ENCODE measurements around the gene NPHP4.

NPHP4 gene

GRCh38 chr1:6014130-6014999 is 22.1 kb upstream of the NPHP4 start:
- Mint-ChIP-seq H3K27me3 (no peaks in the 10 kb centered on the region), H3K27ac (no peak overlapping the region), H3K4me1 (peaks cover 14 to 23% of the 10 kb centered on the region in 2 donors), H3K9me3 (no peaks in the 10 kb centered on the region), H3K4me3 (no peak overlapping the region), H3K36me3 (peaks cover 14 to 31% of the 10 kb centered on the region in 2 donors)
- no peak for DNase-seq
- ATAC-seq (replicated peaks) = no peak

DNA sequence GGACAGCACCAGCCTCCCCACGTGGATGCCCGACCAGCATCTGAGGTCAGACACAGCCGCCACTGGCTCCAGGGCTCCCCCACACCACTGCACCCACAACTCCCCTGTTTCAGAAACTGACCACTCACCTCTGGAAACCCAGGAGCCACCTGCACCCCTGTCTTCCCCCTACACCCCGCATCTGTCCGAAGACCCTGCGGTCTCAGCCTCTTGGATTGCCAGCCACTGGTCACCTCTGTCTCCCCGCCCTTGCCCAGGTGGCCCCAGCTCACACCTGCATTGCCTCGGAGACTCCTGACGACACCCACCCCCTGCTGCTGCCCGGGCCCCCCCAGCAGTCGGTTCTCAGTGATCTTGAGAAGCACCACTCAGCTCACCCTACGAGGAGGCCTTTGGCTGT is 21.3 kb upstream of the NPHP4 start:
- peaks cover 14 to 23% of the 10 kb centered on the region in 2 donors for H3K4me1 Mint-ChIP-seq
- peak overlapping the region; percentile 81 for H3K27ac Mint-ChIP-seq
- no peak for ATAC-seq (replicated peaks)

GRCh38 chr1:6012529-6013318 is 20.5 kb upstream of the NPHP4 start:
- H3K27ac Mint-ChIP-seq = peak overlapping the region; percentile 28
- H3K9me3 Mint-ChIP-seq = no peaks in the 10 kb centered on the region
- DNase-seq (peak; percentile 11), ATAC-seq (replicated peaks) (peak; percentile 73 to 76)
- H3K4me3 Mint-ChIP-seq = no peak overlapping the region
- peaks cover 15 to 31% of the 10 kb centered on the region in 2 donors for H3K36me3 Mint-ChIP-seq
- H3K27me3 Mint-ChIP-seq = no peaks in the 10 kb centered on the region
- H3K4me1 Mint-ChIP-seq = peaks cover 14 to 23% of the 10 kb centered on the region in 2 donors

More for the DNA sequence above, 21.3 kb upstream of the NPHP4 start:
- H3K36me3 Mint-ChIP-seq = peaks cover 15 to 31% of the 10 kb centered on the region in 2 donors
- no peak overlapping the region for H3K4me3 Mint-ChIP-seq
- no peak for DNase-seq
- no peaks in the 10 kb centered on the region for H3K27me3 Mint-ChIP-seq
- no peaks in the 10 kb centered on the region for H3K9me3 Mint-ChIP-seq

GRCh38 chr1:6011946-6012258 is 19.7 kb upstream of the NPHP4 start:
- peaks cover 14 to 31% of the 10 kb centered on the region in 2 donors for H3K36me3 Mint-ChIP-seq
- ATAC-seq (replicated peaks) = no peak
- H3K4me3 Mint-ChIP-seq = no peak overlapping the region
- H3K27me3 Mint-ChIP-seq = no peaks in the 10 kb centered on the region
- H3K9me3 Mint-ChIP-seq = no peaks in the 10 kb centered on the region
- peaks cover 14 to 23% of the 10 kb centered on the region in 2 donors for H3K4me1 Mint-ChIP-seq
- DNase-seq = no peak
- no peak overlapping the region for H3K27ac Mint-ChIP-seq

- H3K27ac Mint-ChIP-seq = peak overlapping the region; percentile 59
- H3K27me3 Mint-ChIP-seq = no peaks in the 10 kb centered on the region
- H3K9me3 Mint-ChIP-seq = no peaks in the 10 kb centered on the region
- DNase-seq (no peak), ATAC-seq (replicated peaks) (no peak)
- peaks cover 14 to 23% of the 10 kb centered on the region in 2 donors for H3K4me1 Mint-ChIP-seq
- no peak overlapping the region for H3K4me3 Mint-ChIP-seq
- H3K36me3 Mint-ChIP-seq = peaks cover 13 to 31% of the 10 kb centered on the region in 2 donors
Observed at GRCh38 chr1:6011161-6011945, 19.1 kb upstream of the NPHP4 start.

GRCh38 chr1:6010554-6010953 is 18.3 kb upstream of the NPHP4 start:
- Mint-ChIP-seq H3K4me1 (peaks cover 14 to 23% of the 10 kb centered on the region in 2 donors), H3K9me3 (no peaks in the 10 kb centered on the region), H3K4me3 (no peak overlapping the region), H3K36me3 (peaks cover 13 to 30% of the 10 kb centered on the region in 2 donors), H3K27ac (no peak overlapping the region), H3K27me3 (no peaks in the 10 kb centered on the region)
- ATAC-seq (replicated peaks) (no peak), DNase-seq (no peak)

- no peak overlapping the region for H3K27ac Mint-ChIP-seq
- no peaks in the 10 kb centered on the region for H3K27me3 Mint-ChIP-seq
- no peak overlapping the region for H3K4me3 Mint-ChIP-seq
- H3K36me3 Mint-ChIP-seq = peaks cover 13 to 22% of the 10 kb centered on the region in 2 donors
- ATAC-seq (replicated peaks) (no peak), DNase-seq (no peak)
- H3K9me3 Mint-ChIP-seq = no peaks in the 10 kb centered on the region
- H3K4me1 Mint-ChIP-seq = peaks cover 14 to 23% of the 10 kb centered on the region in 2 donors
Observed at GRCh38 chr1:6009120-6010040, 17.2 kb upstream of the NPHP4 start.

DNA sequence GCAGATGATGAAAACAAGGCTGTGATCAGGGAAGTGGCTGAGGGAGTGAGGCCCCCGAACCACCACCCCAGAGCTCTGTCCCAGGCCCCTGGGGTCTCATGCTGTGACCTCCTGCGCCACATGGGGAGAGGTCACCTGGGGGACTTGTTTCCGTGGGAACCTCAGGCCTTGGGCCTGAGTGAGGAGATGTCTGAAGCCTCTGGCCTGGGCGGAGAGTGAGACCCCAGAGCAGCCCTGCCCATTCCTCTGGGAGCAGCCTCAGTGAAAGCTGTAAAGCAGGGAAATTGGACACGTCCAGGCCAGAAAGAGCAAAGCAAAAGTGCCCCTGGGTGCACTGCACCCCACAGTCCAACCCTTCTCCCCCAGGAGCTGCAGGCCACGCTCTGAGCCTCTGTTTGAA is 16.5 kb upstream of the NPHP4 start:
- ATAC-seq (replicated peaks) = no peak
- H3K27ac Mint-ChIP-seq = no peak overlapping the region
- H3K27me3 Mint-ChIP-seq = no peaks in the 10 kb centered on the region
- H3K36me3 Mint-ChIP-seq = peaks cover 13 to 16% of the 10 kb centered on the region in 2 donors
- peaks cover 11 to 23% of the 10 kb centered on the region in 2 donors for H3K4me1 Mint-ChIP-seq
- H3K9me3 Mint-ChIP-seq = no peaks in the 10 kb centered on the region
- no peak for DNase-seq
- H3K4me3 Mint-ChIP-seq = no peak overlapping the region

DNA sequence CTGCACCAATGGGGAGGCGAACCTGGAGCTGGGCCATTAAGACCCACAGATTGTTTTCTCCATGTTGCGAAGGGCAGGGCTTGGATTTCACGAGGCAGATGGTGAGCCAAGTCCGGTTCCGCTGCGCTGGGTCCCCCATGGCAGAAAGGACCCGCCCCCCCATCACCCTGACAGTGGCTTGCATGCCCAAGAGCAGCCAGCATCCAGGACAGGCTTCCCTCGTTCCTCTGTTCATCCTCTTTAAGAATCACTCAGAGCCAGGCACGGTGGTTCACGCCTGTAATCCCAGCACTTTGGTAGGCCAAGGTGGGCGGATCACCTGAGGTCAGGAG is 15.8 kb upstream of the NPHP4 start:
- DNase-seq (no peak), ATAC-seq (replicated peaks) (no peak)
- Mint-ChIP-seq H3K27me3 (no peaks in the 10 kb centered on the region), H3K36me3 (peaks cover 15 to 17% of the 10 kb centered on the region in 2 donors), H3K9me3 (no peaks in the 10 kb centered on the region), H3K27ac (no peak overlapping the region), H3K4me3 (no peak overlapping the region), H3K4me1 (peaks cover 10 to 18% of the 10 kb centered on the region in 2 donors)

DNA sequence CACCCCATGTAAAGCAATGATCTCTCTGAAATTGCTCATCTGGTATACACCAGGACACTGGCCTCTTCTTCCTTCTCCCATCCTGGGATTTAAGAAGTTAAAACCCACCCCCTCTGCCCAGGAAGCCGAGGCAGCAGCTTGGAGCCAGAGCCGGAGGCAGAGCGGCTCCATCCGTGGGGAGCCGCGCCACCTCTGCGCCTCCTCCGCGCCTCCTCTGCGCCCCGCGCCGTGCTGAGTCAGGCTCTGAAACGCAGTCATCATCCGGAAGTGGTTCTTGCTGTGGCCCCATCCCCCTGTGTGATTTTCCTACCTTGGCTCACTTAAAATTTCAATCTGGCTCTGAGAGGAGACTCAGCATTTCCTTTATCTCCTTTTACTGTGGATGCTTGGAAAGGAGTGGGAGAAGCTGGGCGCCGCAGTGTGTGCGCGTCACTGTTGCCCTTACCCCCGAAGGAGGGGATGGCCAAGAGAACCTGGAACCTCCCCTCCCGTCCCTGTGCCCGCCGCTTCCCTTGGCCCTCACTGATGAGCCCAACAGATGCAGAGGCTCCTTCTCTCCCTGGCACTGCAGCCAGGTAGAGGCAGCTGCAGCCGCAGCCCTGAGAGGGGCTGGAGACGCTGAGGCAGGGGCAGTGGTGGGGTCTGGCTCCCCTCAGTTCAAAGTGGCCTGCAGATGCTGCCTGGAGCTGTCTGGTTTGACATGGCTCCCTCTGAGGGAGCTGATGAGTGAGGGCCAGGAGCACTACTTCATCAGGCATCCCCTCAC is 15.3 kb upstream of the NPHP4 start:
- no peak for DNase-seq
- ATAC-seq (replicated peaks) = no peak

GRCh38 chr1:6006882-6007281 is 14.7 kb upstream of the NPHP4 start:
- no peak for DNase-seq
- peaks cover 10 to 13% of the 10 kb centered on the region in 2 donors for H3K36me3 Mint-ChIP-seq
- peaks cover 4 to 13% of the 10 kb centered on the region in 2 donors for H3K4me1 Mint-ChIP-seq
- H3K9me3 Mint-ChIP-seq = no peaks in the 10 kb centered on the region
- no peak for ATAC-seq (replicated peaks)
- H3K27ac Mint-ChIP-seq = no peak overlapping the region
- no peaks in the 10 kb centered on the region for H3K27me3 Mint-ChIP-seq
- no peak overlapping the region for H3K4me3 Mint-ChIP-seq

More for the DNA sequence above, 15.3 kb upstream of the NPHP4 start:
- Mint-ChIP-seq H3K27ac (no peak overlapping the region), H3K4me3 (no peak overlapping the region), H3K27me3 (no peaks in the 10 kb centered on the region), H3K9me3 (no peaks in the 10 kb centered on the region), H3K36me3 (peaks cover 11 to 15% of the 10 kb centered on the region in 2 donors), H3K4me1 (peaks cover 4 to 13% of the 10 kb centered on the region in 2 donors)

- Mint-ChIP-seq H3K36me3 (peaks cover 3 to 4% of the 10 kb centered on the region in 2 donors), H3K27ac (no peak overlapping the region), H3K27me3 (no peaks in the 10 kb centered on the region), H3K9me3 (no peaks in the 10 kb centered on the region), H3K4me3 (no peak overlapping the region), H3K4me1 (peaks cover 3 to 7% of the 10 kb centered on the region in 2 donors)
- DNase-seq (no peak), ATAC-seq (replicated peaks) (no peak)
Observed at GRCh38 chr1:6005276-6005917, 13.2 kb upstream of the NPHP4 start.
